GM21390 (cell line): Measurements from ENCODE around the gene MOB3C.

Source experiments
- ATAC-seq: cut with Tn5 transposase; IDR thresholded peaks from one replicate; pipeline ENCODE4 v1.9.1; 2021; ENCODE audit not compliant: unreplicated experiment

The MOB3C gene

GRCh38 chr1:46580140-46580903, 36.3 kb downstream of the MOB3C start:
- ATAC-seq, result no peak

DNA sequence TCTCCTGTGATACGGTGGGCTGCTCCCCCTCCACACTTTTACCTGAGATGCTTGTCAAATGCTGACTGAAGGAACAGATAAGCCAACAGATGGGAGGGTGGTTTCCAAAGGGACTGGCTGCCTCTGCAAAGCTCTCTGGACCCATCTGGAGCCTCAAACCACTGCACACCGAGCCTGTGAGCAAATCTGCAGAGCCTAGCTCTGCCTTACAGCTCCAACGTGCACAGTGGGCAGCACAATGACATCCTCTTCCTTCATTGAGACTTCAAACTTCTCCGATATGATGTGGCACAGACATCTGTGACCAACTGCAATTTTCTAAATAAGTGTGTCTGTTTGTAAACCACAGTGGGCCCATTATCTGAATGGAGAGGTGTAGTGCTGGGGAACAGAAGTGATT, 38.9 kb downstream of the MOB3C start:
- ATAC-seq, result no peak

DNA sequence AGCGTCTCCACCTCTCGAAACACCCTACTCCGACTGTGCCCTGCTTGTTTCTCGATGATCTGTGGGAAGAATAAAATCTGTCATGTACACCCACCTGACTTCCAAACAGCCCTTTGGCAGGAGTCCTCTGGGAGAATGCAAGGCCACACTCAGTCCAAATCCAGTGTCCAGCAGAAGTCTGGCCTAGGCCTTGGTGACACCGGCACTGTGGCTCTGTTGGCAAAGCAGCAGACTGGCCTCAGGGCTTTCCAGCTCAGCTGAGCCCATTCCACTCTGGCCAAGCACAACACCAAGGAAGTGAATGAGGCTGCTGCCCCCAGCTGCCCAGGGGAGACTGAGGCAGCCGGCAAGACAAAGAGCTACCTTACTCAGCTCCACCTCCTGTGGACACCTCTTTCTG, 40.0 kb downstream of the MOB3C start:
- no peak for ATAC-seq

DNA sequence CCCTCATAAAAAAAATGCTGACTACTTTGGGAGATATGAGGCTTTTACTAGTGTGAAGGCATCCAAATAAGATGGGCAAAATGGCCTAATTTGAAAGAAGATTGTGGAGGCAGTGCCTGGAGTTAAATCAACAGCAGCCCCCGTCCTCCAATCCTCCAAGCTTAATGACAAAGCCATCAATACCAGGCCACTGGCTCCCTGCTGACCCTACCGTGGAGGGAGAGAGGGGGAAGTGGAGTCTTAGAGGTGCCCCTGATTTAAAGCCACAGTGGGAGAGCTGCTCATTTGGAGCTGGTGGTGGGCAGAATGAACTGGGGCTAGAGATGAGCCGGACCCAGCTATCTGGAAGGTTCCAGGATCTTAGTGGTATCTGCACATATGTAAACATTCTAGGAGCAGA, 40.8 kb downstream of the MOB3C start:
- ATAC-seq, result no peak

DNA sequence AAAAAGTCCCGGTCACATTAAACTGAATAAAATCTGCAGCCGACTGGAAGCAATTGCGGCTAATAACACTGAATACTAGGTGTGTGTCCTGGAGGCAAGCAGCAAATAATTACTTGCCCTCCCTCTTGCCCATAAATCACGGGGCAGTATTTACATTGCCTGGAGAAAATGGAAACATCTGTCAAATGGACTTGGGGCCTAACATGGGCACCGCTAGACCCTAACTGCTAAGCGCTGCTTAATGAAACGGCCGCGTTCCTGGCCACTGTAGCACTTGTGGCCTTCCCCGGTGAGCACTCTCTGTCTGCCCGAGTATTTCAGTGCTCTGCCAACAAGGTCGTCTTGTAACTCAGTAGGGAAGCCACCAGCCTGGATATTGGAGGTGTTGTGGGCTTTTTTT, 41.3 kb downstream of the MOB3C start:
- no peak for ATAC-seq

DNA sequence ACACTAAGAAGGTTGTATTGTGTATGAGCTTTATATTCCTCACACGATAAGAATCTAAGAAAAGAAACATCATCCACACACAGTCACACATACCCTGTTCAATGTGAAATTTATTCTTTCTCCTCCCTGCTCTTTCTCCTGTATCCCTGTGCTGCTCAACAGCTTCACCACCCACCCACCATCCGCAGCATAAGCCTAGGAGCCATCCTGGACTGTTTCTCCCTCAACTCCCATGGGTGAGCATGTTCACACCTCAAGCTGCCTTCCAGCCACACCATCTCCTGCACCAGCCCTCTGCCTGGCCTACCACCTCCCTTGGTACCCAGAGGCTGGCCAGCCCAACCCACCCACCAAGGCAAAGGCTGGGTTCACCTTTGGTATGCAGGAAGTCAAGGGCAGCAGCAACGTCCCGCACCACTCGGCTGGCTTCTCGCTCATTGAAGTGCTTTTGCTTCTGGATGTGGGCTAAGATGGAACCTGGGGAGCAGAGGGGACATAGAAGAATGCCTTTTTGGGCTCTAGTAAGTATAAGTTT, 44.9 kb downstream of the MOB3C start:
- ATAC-seq, result no peak

DNA sequence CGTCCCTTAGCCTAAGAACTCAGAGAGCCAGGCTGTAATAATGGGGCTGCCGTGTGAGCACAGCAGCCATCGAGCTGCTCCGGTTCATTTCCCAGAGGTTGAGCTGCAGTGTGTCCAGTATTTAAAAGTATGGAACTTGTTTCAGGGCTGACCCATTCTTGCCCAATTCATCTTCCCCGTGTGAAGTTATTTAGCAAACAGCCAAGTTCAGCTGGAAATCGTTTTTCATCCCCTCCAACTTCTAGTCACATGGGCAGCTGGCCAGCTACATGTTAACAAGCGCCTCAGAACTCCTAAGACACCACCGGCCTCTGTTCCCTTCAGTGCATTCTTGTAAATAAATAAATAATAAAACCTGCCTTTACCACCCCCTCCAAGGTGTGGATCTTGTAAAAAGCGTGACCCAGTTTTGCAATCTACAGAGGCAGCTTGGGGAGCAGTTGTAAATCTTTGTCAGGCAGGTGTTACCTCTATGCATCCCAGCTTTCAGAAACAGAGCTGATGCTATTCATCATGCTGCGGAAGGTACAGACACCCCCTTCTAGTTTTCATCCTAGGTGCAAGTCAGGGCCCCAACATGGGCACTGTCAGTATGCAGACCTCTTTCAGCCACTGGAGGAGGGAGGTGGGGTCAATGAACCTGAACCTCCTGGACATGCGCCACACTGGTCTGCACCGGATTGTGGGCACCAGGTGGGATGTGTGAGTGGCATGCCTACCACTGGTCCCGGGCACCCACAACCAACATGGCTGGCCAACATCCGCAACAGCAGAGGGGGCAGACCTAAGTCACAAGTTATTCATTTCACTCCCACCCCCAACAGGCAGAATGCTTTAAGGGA, 46.5 kb downstream of the MOB3C start:
- no peak for ATAC-seq

DNA sequence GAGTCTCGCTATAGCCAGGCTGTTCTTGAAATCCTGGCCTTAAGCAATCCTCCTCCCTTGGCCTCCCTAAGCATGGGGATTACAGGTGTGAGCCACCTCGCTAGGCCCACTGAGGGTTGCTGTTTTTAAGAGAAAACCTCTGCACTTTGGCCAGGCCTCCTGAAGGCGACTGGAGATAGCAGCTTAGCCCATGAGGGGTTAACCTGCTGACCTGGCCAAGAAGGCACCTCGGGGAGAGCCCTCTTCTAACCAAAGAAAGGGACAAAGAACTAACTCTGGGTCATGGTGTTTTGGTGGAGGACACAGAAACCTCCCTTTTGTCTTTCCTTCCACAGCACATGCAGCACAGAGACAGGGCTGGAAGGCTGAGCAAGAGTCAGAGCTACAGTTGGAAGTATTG, 47.5 kb downstream of the MOB3C start:
- ATAC-seq, result no peak

DNA sequence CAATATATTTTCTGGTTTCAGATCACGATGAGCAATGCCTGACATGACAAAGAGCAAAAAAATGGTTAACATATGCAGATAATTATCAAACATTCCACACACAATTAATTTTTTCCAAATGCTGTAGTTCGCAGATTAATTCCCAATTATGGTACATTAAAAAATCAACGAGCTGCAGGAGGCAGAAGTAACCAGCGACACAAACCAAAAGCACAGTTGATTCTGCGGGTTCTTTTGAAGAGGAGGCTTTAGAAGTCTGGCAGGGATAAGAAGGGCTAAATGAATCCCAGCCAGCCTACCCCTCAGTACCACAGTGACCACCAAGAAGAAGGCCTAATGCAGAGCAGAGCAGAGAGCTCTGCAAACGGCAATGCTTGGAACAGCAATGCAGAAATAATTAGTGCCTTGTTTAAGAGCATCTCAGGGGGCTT, 48.1 kb downstream of the MOB3C start:
- ATAC-seq, result no peak

- no peak for ATAC-seq
Observed at GRCh38 chr1:46563341-46563740, 53.3 kb downstream of the MOB3C start.

GRCh38 chr1:46562498-46562897, 54.1 kb downstream of the MOB3C start:
- ATAC-seq, result no peak

DNA sequence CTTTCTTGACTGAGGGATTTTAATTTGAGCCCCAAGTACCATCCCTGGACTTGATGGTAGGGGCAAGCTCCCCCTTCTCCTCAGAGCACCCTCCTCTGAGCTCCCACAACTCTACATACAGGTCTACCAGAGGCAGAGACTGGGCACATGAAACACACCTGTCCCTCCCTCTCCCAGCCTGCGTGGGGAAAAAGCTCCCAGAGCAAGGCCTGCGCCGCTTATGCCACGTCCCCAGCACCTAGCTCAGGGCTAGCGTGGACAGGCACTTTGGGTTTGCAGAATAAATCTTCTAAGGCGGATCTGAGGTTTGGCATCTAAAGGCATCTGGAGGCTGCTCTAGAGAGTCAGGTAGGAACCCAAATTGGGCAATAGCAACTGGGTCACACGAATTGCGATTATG, 57.6 kb downstream of the MOB3C start:
- ATAC-seq, result no peak

DNA sequence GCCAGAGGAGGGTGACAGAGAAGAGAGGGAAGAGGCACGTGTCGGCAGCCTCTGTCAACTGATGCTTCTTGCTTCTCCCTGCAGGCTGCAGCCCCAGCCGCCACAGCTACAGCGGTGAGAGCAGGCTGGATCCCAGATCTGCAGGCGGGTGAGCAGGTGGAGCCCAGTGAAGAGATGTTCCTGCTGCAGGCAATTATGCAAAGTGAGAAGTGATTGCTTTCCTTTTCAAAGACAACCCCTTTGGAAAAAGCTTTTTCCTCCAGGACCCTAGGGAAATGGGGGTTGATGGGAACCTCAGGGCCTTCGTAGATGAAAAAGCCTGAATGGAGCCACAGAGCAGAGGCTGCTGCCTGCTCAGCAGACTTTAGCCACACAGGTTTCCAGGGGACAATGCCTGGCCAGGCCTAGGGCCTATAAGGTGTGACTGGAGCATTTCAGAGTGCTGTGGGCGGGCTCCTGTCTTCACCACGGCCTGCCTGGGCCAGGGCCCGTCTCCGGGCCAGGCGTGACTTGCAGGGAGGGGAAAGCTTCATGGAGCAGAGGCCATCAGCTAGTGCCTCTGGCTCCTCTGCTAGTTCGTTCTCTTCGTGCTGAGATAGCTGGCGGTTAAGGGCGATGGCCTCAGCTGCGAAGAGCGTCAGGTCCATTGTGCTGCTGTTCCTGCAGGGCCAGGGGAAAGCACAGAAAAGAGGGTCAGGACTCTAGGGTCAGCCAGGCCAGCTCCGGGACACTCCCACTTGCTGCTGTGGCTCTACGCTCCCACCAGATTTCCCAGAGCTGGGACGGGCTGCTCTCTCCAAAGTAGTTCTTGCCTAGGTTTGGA, 58.3 kb downstream of the MOB3C start:
- ATAC-seq, result no peak
